Measurements from ENCODE around the gene NEUROD1.

The NEUROD1 gene

GRCh38 chr2:181632733-181633401 is 47.5 kb downstream of the NEUROD1 start:
- no peak for DNase-seq (ENCODE audit: low spot score)

DNA sequence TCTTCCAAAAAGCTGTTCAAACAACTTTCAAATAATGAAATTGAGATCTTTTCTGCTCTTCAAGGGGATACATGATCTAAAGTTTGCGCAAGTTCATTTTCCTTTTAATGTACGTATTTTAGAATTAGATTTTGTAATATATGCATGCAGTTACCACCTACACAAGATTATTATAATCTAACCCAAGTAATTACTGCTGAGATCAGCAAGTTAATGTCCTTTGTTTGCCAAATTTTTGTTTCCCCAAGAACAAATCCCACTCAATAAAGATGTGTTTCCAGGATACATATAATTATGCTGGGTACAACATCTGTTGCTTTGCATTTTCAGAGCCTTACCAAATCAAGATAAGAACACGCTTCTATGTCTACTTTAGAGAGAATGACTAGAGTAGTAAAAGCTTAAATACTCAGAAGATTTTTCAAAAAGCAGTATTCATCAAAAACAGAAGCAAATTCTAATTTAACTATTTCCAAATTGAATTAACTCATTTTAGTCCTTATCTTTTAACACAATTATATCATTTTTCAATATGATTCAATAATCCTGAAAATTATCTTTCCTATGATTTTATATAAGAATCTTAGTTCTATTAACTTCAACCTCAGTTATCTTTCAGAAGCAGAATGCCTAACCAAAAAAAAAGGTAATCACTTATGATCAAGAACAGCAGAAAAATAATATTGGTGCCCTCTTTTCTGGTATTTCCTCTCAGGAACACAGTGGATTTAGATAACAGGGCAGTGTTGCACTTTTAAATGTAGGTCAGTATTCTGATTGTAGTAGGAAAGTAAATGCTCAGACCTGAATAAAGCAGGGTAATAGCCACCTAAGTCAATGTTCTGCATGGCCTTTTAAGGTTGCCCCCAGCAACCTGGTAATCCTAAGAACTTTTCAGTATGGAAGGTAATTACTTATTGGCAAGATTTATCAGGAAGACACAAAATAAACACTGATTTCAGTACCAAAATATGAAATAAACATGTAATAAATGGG is 51.4 kb downstream of the NEUROD1 start:
- DNase-seq (ENCODE audit: low spot score) = no peak

GRCh38 chr2:181627545-181627944 is 52.8 kb downstream of the NEUROD1 start:
- no peak for DNase-seq (ENCODE audit: low spot score)

DNA sequence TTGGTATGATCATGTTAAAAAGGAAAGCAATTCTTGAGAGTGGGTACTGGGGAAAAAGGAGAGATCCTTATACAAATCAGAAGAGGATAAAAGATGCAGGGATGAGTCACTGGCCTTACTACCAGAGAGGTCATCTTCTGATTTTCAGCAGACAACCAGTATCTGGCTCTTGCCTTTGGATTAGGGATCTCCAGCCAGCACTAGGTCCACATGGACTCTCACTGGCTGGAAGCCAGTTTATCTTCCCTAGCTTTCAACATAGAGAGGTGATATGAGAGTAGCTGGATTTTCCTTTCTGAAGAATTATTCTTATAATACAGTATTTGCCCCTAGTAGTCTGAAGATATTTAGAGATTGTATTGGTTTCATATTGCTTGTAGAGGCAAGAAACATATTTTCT is 53.6 kb downstream of the NEUROD1 start:
- DNase-seq (ENCODE audit: low spot score) = no peak
